Activated T-cell treated with anti-CD3 and anti-CD28 coated beads, Interleukin-2, amount 50 U/mL, for 24 hours (primary cell): ENCODE measurements around the gene NEK7.

Experiments used
- DNase-seq: peaks from one replicate; pipeline ENCODE4 v3.0.0-alpha.2; 2020
- H3K27ac Mint-ChIP-seq: 2 replicates; pipeline ENCODE4 v1.8.0; 2020; ENCODE audit warnings: mild to moderate bottlenecking, mixed read lengths
- H3K27me3 Mint-ChIP-seq: 2 replicates; pipeline ENCODE4 v1.8.0; 2020; ENCODE audit warnings: mixed read lengths
- H3K36me3 Mint-ChIP-seq: 2 replicates; pipeline ENCODE4 v1.8.0; 2020; ENCODE audit warnings: low read depth, mixed read lengths
- H3K4me1 Mint-ChIP-seq: 2 replicates; pipeline ENCODE4 v1.8.0; 2020; ENCODE audit warnings: low read depth, mixed read lengths
- H3K4me3 Mint-ChIP-seq: 2 replicates; pipeline ENCODE4 v1.8.0; 2020; ENCODE audit warnings: mild to moderate bottlenecking, moderate library complexity, mixed read lengths
- H3K9me3 Mint-ChIP-seq: 2 replicates; pipeline ENCODE4 v1.8.0; 2020; ENCODE audit warnings: mixed read lengths

NEK7 gene

DNA sequence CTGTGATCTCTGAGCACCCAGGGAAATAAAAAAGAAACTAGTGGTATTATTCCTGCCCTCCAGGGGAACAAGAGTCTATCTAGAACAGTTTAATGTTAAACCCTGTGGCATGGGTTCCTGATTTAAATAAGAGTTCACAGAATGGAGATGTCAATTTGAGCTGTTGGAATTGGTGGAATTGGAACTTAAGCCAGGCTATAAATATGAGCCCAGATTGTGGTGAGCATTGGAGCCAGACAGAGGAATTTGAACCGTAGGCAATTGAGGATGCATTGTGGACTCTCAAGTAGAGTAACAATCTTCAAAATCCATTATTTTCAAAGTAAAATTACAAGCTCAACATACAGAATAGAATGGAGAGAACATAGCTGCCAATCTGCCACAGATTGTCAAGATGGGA, 98.2 kb downstream of the NEK7 start:
- H3K36me3 Mint-ChIP-seq: peaks cover 8% of the 10 kb centered on the region
- no peak overlapping the region for H3K27ac Mint-ChIP-seq
- H3K9me3 Mint-ChIP-seq: no peaks in the 10 kb centered on the region
- DNase-seq: no peak
- no peak overlapping the region for H3K4me3 Mint-ChIP-seq
- H3K4me1 Mint-ChIP-seq: peaks cover 73% of the 10 kb centered on the region
- H3K27me3 Mint-ChIP-seq: no peaks in the 10 kb centered on the region

GRCh38 chr1:198255784-198256183, 99.0 kb downstream of the NEK7 start:
- Mint-ChIP-seq H3K27me3 (no peaks in the 10 kb centered on the region), H3K4me1 (peaks cover 80% of the 10 kb centered on the region), H3K27ac (no peak overlapping the region), H3K4me3 (no peak overlapping the region), H3K36me3 (peaks cover 8% of the 10 kb centered on the region), H3K9me3 (no peaks in the 10 kb centered on the region)
- DNase-seq: no peak

DNA sequence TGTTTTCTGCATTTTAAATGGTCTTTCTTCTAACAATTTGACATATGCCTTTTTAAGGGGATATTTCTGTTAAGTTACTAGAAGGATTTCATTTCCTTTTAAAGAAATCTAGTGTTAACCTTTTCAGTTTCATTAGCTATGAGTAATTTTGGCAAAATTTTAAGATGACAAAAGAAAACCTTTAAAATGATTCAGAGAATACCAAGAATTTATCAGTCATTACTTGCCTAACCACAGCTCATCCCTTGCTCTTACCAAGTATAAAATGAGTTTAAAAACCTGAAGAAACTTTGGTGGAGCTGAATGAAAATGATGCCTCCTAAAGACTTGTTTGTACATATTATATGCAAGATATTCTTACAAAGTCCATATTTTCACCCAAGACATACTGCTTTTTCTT, 101.7 kb downstream of the NEK7 start:
- H3K27ac Mint-ChIP-seq: peak overlapping the region; percentile 96
- no peak for DNase-seq

GRCh38 chr1:198259333-198260074, 102.7 kb downstream of the NEK7 start:
- Mint-ChIP-seq H3K27ac (peak overlapping the region; percentile 90), H3K4me1 (peaks cover 77% of the 10 kb centered on the region), H3K9me3 (no peaks in the 10 kb centered on the region), H3K4me3 (peak overlapping the region; percentile 45), H3K27me3 (no peaks in the 10 kb centered on the region), H3K36me3 (peaks cover 20% of the 10 kb centered on the region)
- no peak for DNase-seq

More for the DNA sequence above, 101.7 kb downstream of the NEK7 start:
- Mint-ChIP-seq H3K9me3 (no peaks in the 10 kb centered on the region), H3K4me3 (peak overlapping the region; percentile 63), H3K27me3 (no peaks in the 10 kb centered on the region), H3K4me1 (peaks cover 82% of the 10 kb centered on the region), H3K36me3 (peaks cover 14% of the 10 kb centered on the region)

- DNase-seq: no peak
- Mint-ChIP-seq H3K9me3 (no peaks in the 10 kb centered on the region), H3K36me3 (peaks cover 18% of the 10 kb centered on the region), H3K4me1 (peaks cover 57% of the 10 kb centered on the region), H3K27ac (no peak overlapping the region), H3K4me3 (no peak overlapping the region), H3K27me3 (no peaks in the 10 kb centered on the region)
Measured at GRCh38 chr1:198261886-198262285, 105.1 kb downstream of the NEK7 start.

- Mint-ChIP-seq H3K9me3 (no peaks in the 10 kb centered on the region), H3K4me1 (peaks cover 49% of the 10 kb centered on the region), H3K27ac (no peak overlapping the region), H3K4me3 (no peak overlapping the region), H3K27me3 (no peaks in the 10 kb centered on the region), H3K36me3 (peaks cover 16% of the 10 kb centered on the region)
- no peak for DNase-seq
Measured at GRCh38 chr1:198263186-198263585, 106.4 kb downstream of the NEK7 start.

DNA sequence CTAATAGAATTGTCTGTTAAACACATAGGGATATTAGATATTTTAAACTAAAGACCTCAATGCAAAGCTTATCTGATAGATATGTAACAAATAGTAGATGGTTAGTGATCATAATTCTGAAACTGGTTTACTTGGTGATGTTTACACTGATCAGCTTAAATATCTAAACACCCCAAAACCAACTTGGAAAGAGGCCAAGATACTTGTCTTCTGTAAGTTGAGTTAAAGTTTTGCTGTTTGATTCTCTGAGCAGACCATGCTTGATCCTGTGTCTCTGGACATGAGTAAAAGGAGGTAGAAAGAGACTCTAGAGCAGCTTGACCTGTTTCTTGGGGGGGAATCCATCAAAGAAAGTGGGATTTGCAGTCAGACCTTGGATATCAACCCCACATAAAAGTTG, 107.5 kb downstream of the NEK7 start:
- no peak for DNase-seq
- Mint-ChIP-seq H3K27me3 (no peaks in the 10 kb centered on the region), H3K4me1 (peaks cover 41% of the 10 kb centered on the region), H3K36me3 (peaks cover 16% of the 10 kb centered on the region), H3K9me3 (no peaks in the 10 kb centered on the region), H3K27ac (no peak overlapping the region), H3K4me3 (no peak overlapping the region)

DNA sequence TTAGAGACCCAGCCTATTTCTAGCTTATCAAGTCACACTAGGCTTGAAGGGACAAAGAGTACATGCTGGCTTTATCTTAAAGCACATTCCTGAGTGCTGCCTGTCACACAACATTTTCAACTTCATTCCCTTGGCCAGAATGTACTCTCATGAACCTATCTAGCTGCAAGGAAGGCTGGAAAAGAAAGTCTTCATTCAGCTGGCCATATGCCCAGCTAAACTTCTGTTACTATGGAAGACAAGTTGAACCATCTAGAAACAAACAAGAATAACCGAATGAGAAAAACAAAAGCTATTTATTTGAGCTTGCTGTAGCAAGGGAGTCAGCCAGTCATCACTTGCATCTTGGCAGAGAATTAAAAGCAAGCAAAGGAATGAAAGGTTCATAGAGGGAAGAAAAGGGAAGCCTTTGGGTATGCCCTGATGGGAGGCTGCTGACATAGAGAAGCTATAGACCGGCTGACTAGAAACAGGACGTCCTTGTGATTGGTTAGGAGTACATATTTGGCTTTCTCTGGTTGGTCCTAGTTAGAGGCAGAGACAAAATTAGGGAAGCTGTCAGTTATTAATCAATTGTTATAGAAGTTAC, 108.4 kb downstream of the NEK7 start:
- Mint-ChIP-seq H3K27me3 (no peaks in the 10 kb centered on the region), H3K4me3 (no peak overlapping the region), H3K36me3 (peaks cover 16% of the 10 kb centered on the region), H3K9me3 (no peaks in the 10 kb centered on the region), H3K27ac (no peak overlapping the region), H3K4me1 (peaks cover 32% of the 10 kb centered on the region)
- DNase-seq: no peak

- peaks cover 27% of the 10 kb centered on the region for H3K4me1 Mint-ChIP-seq
- no peak overlapping the region for H3K4me3 Mint-ChIP-seq
- no peak for DNase-seq
- no peaks in the 10 kb centered on the region for H3K9me3 Mint-ChIP-seq
- H3K27ac Mint-ChIP-seq: no peak overlapping the region
- H3K36me3 Mint-ChIP-seq: peaks cover 21% of the 10 kb centered on the region
- H3K27me3 Mint-ChIP-seq: no peaks in the 10 kb centered on the region
Measured at GRCh38 chr1:198267056-198267455, 110.3 kb downstream of the NEK7 start.

DNA sequence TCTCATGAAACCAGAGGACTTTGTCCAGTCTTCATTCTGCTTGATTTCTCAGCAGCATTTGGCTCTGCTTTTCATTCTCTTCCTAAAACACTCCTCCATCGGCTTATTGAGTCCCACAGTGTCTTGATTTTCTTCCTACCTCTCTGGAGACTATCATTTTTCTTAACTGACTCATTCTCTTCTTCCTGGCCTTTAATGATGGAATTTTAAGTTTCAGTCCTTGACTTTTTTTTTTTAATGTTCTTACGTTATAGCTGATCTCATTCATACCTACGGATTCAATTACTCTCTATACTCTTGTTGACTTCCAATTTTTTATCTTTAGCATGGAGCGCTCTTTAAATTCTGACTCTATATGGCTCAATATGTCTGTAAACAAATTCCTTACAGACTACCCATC, 111.1 kb downstream of the NEK7 start:
- Mint-ChIP-seq H3K4me3 (no peak overlapping the region), H3K4me1 (peaks cover 30% of the 10 kb centered on the region), H3K36me3 (peaks cover 19% of the 10 kb centered on the region), H3K27ac (no peak overlapping the region), H3K27me3 (no peaks in the 10 kb centered on the region), H3K9me3 (no peaks in the 10 kb centered on the region)
- no peak for DNase-seq

DNA sequence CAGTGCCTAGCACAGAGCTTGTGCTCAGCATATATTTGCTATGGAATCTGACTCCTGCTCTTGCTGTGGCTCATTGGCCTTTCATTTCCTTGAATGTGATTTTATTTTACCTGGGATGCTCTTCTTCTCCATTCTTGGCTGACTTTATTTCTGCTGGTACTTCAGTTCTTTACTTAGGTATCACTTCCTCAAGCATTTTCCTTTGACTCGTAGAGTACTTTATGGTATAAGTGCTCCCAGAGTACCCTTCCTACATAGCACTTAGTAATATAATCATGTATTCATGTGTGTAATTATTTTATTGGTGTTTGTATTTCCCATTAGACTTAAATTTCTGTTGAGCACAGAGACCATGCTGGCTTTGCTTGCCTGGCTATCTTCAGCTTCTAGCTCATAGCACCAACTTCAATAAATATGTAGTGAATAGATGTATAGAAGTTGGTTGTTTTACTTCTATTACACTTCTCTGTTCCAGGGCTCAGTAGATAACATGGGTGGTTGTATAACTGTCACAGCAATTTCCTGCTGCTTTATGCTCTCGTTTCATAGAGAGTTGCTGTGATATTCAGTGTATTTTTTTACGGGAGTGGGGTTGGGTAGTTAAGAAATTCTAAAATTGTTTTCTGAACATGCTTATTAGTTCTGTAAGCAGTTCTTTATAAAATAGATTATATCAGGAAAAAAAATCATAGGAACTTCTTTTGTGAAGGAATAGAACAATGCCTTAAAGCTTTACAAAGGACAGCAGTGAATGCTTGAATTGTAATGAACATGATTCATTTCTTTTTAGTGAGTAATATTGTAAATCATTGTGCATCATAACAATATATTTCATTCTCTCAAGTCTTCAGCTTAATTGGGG, 112.2 kb downstream of the NEK7 start:
- Mint-ChIP-seq H3K36me3 (peaks cover 18% of the 10 kb centered on the region), H3K9me3 (no peaks in the 10 kb centered on the region), H3K27me3 (no peaks in the 10 kb centered on the region), H3K27ac (no peak overlapping the region), H3K4me1 (peaks cover 31% of the 10 kb centered on the region), H3K4me3 (no peak overlapping the region)
- no peak for DNase-seq

- H3K36me3 Mint-ChIP-seq: peaks cover 15% of the 10 kb centered on the region
- H3K27me3 Mint-ChIP-seq: no peaks in the 10 kb centered on the region
- H3K4me1 Mint-ChIP-seq: peaks cover 27% of the 10 kb centered on the region
- no peaks in the 10 kb centered on the region for H3K9me3 Mint-ChIP-seq
- no peak overlapping the region for H3K4me3 Mint-ChIP-seq
- DNase-seq: no peak
- H3K27ac Mint-ChIP-seq: no peak overlapping the region
Measured at GRCh38 chr1:198269646-198269940, 112.8 kb downstream of the NEK7 start.

DNA sequence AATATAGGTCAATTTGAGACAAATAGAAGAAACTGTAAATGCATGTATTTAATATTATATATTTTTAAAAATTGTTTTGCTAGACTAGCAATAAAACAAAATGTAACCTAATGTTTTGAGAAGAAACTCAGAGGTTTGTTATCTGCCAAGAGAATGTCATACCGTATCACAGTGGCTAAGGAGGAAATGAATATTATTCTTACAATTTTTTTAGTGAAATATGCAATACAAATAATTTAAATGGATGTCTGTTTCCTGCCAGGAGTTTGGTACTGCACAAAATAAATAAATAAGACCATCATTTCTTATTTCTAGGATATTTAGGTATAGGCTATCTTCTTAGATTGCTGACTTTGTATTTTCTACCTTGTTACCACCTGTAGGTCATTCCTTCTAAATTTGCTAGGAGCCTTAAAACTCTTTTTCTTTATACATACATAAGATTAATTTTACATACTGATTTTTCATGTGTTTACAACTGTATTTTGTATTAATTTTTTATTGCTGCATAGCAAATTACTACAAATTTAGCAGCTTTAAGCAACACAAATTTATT, 113.6 kb downstream of the NEK7 start:
- Mint-ChIP-seq H3K36me3 (peaks cover 11% of the 10 kb centered on the region), H3K27me3 (no peaks in the 10 kb centered on the region), H3K4me1 (peaks cover 27% of the 10 kb centered on the region), H3K4me3 (no peak overlapping the region), H3K27ac (no peak overlapping the region), H3K9me3 (no peaks in the 10 kb centered on the region)
- no peak for DNase-seq

DNA sequence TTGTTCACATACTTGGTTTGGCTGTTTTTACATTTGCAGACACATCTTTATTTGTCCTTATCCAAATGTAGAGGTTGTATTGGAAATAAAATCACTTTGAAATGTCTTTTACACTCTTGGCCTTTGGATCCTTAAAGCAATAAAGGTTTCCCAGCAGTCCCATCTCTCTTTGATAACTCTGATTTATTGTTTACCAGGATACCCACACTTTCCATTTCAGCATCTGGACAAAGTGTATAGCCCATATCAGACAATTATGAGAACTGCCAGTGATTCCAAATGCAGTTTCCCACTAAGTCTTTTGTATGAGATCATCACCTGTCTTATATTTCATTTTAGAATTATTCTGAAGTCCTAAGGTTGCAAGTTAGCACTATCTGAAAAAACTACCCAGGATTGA, 114.7 kb downstream of the NEK7 start:
- Mint-ChIP-seq H3K36me3 (peaks cover 11% of the 10 kb centered on the region), H3K27ac (no peak overlapping the region), H3K27me3 (no peaks in the 10 kb centered on the region), H3K9me3 (no peaks in the 10 kb centered on the region), H3K4me1 (peaks cover 26% of the 10 kb centered on the region), H3K4me3 (no peak overlapping the region)
- no peak for DNase-seq

- Mint-ChIP-seq H3K36me3 (peaks cover 11% of the 10 kb centered on the region), H3K9me3 (no peaks in the 10 kb centered on the region), H3K27me3 (no peaks in the 10 kb centered on the region), H3K4me3 (no peak overlapping the region), H3K27ac (peak overlapping the region; percentile 22), H3K4me1 (peaks cover 26% of the 10 kb centered on the region)
- no peak for DNase-seq
Measured at GRCh38 chr1:198272492-198272891, 115.7 kb downstream of the NEK7 start.
